Thoracic aorta (tissue), 2 donors: ENCODE results near the gene SYNGR4. TPM values are rescaled to one million over a fixed set of nuclear protein-coding genes. Genes with fewer than 3 reads are reported as not detected.

Source experiments
- ATAC-seq: fragments of 150-250 bp; one replicate; pipeline ENCODE4 v1.8.0; 2017; ENCODE audit warnings: low read depth; ENCODE audit not compliant: insufficient number of reproducible peaks, low FRiP score
- DNase-seq: peaks from one replicate; pipeline ENCODE4 v3.0.0-alpha.2; 2020; ENCODE audit warnings: low spot score
- H3K27ac ChIP-seq, 2 donors: fragments of 200-600 bp; sonication (generic); 1 replicate in 1 of 2; 2 replicates in 1 of 2; pipeline ENCODE4 v1.5.1; 2016; ENCODE audit warnings: mild to moderate bottlenecking in 2 of 2, moderate library complexity in 2 of 2
- H3K27me3 ChIP-seq: fragments of 200-600 bp; sonication (generic); replicated peaks from 2 replicates; pipeline ENCODE4 v1.6.0; 2016; ENCODE audit warnings: mild to moderate bottlenecking; ENCODE audit not compliant: insufficient read depth
- H3K36me3 ChIP-seq: fragments of 200-600 bp; sonication (generic); one replicate; pipeline ENCODE4 v1.5.1; 2016
- H3K4me1 ChIP-seq, 2 donors: fragments of 200-600 bp; sonication (generic); 1 replicate in 1 of 2; 2 replicates in 1 of 2; pipeline versions ENCODE4 v1.5.1 to v1.6.0; 2016; ENCODE audit warnings: low read depth in 2 of 2, mild to moderate bottlenecking in 1 of 2; ENCODE audit not compliant: control insufficient read depth in 1 of 2
- H3K4me3 ChIP-seq: fragments of 200-600 bp; sonication (generic); 2 replicates; pipeline ENCODE4 v1.5.1; 2016; ENCODE audit warnings: mild to moderate bottlenecking
- H3K9me3 ChIP-seq: fragments of 200-600 bp; sonication (generic); 2 replicates; pipeline ENCODE4 v1.5.1; 2016
- CTCF ChIP-seq: fragments of 200-600 bp; sonication (generic); IDR thresholded peaks from one replicate; pipeline ENCODE4 v1.5.1; 2019; ENCODE audit warnings: antibody characterized with exemption
- total RNA-seq, 2 donors: library from RNA; depleted of rRNA; stranded (reverse); fragments of >200 nt; gene quantifications; one replicate each; pipeline versions ENCODE4 v1.1.0 to v1.2.3, GENCODE V29; 2016

Gene SYNGR4
- total RNA-seq, 2 donors from 2014 or later: not detected

- no peak for TF ChIP-seq CTCF
- Histone ChIP-seq H3K36me3 (no peaks in the 10 kb centered on the region), H3K4me1 (peaks cover 2 to 9% of the 10 kb centered on the region in 2 donors), H3K9me3 (no peaks in the 10 kb centered on the region), H3K27ac (no peak overlapping the region), H3K4me3 (peak overlapping the region; percentile 66), H3K27me3 (peaks cover 17% of the 10 kb centered on the region)
- DNase-seq: no peak
- ATAC-seq: no peak
These were observed 33.9 kb downstream of the SYNGR4 start for GRCh38 chr19:48398102-48398374.

DNA sequence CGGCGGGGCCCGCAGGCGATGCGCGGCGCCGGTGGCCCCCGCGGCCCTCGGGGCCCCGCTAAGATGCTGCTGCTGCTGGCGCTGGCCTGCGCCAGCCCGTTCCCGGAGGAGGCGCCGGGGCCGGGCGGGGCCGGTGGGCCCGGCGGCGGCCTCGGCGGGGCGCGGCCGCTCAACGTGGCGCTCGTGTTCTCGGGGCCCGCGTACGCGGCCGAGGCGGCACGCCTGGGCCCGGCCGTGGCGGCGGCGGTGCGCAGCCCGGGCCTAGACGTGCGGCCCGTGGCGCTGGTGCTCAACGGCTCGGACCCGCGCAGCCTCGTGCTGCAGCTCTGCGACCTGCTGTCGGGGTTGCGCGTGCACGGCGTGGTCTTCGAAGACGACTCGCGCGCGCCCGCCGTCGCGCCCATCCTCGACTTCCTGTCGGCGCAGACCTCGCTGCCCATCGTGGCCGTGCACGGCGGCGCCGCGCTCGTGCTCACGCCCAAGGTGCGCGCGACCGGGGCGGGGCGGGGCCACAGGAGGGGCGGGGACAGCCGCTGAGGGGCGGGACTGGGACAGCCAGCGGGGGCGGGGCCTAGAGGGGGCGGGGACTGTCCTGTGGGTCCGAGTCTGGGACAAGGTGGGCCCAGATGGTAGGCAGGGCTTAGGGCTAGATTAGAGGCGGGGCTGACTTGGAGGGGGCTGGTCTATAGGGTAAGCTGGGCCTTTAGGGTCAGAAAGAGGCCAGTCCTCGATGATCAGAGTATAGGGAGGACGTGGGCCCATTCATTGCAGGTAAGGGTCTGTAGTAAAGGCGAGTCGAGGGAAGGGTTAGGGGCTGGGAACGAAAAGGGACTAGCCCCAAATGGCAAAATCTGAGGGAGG is 34.4 kb downstream of the SYNGR4 start:
- Histone ChIP-seq H3K36me3 (no peaks in the 10 kb centered on the region), H3K4me1 (peaks cover 0 to 6% of the 10 kb centered on the region in 2 donors), H3K27ac (no peak overlapping the region), H3K27me3 (peaks cover 17% of the 10 kb centered on the region), H3K4me3 (peak overlapping the region; percentile 66), H3K9me3 (no peaks in the 10 kb centered on the region)
- ATAC-seq (no peak), DNase-seq (peak; percentile 21)
- TF ChIP-seq CTCF: no peak

DNA sequence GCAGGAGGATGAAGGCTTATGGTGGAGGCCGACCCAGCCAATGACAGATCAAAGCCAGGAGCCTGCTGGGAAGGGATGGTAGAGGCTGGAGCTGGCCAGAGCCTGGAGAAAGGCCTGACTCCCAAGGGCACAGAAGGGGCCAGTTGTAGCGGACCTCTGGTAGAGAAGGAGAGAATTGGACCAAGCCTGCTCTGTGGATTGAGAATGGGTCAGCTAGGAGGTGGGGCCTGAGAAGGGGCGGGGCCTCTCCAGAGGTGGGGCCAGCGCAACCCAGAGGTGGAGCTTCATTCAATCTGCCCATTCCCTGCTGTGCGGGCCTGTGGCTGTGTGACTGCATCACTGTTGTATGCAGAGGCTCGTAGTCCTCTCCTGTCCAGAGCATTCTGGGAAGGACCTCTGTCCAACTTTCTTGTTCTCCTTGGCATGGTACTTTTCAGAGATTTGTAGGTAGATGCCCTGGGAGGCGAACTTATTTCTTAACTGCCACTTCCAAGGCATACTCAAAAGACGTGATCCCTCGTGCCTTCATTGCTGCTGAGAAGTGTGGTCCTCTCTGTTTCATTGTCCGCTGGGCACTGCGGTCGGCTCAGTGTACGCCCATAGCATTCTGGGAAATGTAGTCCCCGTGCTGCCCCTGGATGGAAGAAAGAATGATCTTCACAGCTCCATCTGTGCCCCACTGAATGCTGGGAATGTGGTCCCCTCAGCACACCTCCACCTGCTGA is 36.0 kb downstream of the SYNGR4 start:
- H3K27ac ChIP-seq: no peak overlapping the region
- H3K27me3 ChIP-seq: peaks cover 17% of the 10 kb centered on the region
- no peaks in the 10 kb centered on the region for H3K4me1 ChIP-seq
- no peaks in the 10 kb centered on the region for H3K36me3 ChIP-seq
- peak overlapping the region; percentile 62 for H3K4me3 ChIP-seq
- DNase-seq: no peak
- no peak for TF ChIP-seq CTCF
- ATAC-seq: peak; percentile 41
- no peaks in the 10 kb centered on the region for H3K9me3 ChIP-seq

GRCh38 chr19:48401287-48401686 is 37.1 kb downstream of the SYNGR4 start:
- TF ChIP-seq CTCF: no peak
- Histone ChIP-seq H3K4me3 (no peak overlapping the region), H3K9me3 (no peaks in the 10 kb centered on the region), H3K36me3 (no peaks in the 10 kb centered on the region), H3K4me1 (no peaks in the 10 kb centered on the region), H3K27me3 (peaks cover 13% of the 10 kb centered on the region), H3K27ac (no peak overlapping the region)
- DNase-seq (no peak), ATAC-seq (no peak)

DNA sequence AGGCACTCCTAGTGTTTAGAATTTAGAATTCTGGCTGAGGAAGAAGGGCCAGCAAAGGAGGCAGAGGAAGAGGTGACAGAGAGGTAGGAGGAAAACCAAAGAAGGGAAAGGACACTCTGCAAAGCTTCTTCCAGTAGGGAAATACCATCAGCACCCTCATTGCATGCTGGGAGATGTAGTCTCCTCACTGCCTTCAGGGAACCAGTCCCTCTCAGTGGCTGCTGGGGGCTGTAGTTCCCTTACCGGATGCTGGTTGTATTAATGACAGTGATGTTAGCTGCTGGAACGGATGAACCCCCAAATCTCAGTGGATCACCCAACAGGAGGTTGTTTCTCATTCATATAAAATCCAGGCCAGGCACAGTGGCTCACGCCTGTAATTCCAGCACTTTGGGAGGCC is 39.4 kb downstream of the SYNGR4 start:
- TF ChIP-seq CTCF: no peak
- DNase-seq: no peak

More for the DNA sequence above, 39.4 kb downstream of the SYNGR4 start:
- no peak overlapping the region for H3K27ac ChIP-seq
- H3K27me3 ChIP-seq: no peaks in the 10 kb centered on the region
- no peaks in the 10 kb centered on the region for H3K4me1 ChIP-seq
- ATAC-seq: no peak
- no peaks in the 10 kb centered on the region for H3K36me3 ChIP-seq
- H3K4me3 ChIP-seq: no peak overlapping the region
- no peaks in the 10 kb centered on the region for H3K9me3 ChIP-seq
